Measurements from ENCODE around the gene C1orf226.

The C1orf226 gene

DNA sequence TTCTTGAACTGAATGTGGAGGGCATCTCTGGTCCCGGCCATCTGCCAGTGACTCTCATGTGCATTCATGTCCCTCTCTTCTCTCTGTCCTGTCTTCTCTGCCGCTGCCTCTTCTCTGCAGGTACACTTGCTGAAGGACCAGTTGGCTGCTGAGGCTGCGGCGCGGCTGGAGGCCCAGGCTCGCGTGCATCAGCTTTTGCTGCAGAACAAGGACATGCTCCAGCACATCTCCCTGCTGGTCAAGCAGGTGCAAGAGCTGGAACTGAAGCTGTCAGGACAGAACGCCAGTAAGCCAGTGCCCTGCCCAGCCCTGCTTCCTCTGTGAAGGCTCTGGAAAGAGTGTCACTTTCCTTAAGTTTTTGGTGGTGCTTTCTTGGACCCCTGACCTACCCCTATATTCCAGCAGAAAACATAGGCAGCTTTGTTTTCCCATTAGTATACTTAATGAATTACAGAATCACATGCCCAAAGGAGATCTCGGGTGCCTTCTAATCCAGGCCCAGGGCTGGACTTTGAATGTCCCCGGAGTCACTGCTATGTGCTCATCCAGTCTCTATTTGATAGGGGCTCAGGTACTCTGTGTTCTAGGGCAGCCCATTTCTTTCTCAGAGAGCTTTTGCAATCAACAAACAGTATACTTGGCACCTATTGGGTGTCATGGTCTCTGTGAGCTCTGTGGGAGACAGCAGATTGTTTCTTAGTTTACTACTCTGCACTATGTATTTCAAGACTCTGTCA is 16.1 kb upstream of the C1orf226 start:
- no peak for DNase-seq (ENCODE audit: low read depth)

DNA sequence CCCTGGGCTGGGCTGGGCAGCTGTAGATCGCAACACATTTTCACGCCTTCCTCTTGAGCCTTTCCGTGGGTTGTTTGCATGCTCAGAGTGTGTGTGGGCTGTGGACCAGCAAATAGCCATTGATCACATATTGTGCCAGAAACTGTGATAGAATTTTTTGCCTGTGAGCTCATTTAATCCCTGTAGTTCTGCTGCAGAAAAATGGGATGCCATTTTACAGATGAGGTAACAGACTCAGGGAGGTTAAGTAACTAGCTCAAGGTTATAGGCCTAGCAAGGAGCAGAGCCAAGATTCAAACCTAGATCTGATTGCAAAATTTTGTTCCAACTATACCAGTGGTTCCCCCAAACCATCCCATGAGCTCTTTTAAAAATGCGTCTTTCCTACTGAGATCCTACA is 15.4 kb upstream of the C1orf226 start:
- no peak for DNase-seq (ENCODE audit: low read depth)

DNA sequence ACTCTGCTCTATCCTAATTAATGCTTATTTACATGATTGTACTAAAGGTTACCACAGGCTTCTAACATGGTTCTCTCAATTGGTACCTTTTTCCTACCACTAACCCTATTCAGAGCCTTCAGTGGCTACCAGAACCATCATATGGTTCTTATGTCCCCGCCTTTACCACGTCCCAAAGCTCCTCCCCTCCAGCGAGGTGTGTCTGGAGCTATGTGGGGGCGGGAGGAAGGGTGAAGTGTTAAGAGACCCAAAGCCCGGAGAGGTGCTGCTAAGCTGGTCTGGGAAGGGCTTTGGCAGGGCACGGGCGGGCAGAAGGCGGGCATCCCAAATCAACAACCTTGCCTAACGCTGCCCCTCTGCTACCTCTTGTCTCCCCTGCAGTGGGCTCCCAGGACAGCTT is 14.9 kb upstream of the C1orf226 start:
- peak; percentile 43 for DNase-seq (ENCODE audit: low read depth)

DNA sequence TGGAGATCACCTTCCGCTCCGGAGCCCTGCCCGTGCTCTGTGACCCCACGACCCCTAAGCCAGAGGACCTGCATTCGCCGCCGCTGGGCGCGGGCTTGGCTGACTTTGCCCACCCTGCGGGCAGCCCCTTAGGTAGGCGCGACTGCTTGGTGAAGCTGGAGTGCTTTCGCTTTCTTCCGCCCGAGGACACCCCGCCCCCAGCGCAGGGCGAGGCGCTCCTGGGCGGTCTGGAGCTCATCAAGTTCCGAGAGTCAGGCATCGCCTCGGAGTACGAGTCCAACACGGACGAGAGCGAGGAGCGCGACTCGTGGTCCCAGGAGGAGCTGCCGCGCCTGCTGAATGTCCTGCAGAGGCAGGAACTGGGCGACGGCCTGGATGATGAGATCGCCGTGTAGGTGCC is 14.5 kb upstream of the C1orf226 start:
- peak; percentile 70 for DNase-seq (ENCODE audit: low read depth)

DNA sequence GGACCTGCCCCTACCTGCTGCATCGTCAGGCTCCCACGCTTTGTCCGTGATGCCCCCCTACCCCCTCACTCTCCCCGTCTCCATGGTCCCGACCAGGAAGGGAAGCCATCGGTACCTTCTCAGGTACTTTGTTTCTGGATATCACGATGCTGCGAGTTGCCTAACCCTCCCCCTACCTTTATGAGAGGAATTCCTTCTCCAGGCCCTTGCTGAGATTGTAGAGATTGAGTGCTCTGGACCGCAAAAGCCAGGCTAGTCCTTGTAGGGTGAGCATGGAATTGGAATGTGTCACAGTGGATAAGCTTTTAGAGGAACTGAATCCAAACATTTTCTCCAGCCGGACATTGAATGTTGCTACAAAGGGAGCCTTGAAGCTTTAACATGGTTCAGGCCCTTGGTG is 13.8 kb upstream of the C1orf226 start:
- DNase-seq (ENCODE audit: low read depth) = no peak

DNA sequence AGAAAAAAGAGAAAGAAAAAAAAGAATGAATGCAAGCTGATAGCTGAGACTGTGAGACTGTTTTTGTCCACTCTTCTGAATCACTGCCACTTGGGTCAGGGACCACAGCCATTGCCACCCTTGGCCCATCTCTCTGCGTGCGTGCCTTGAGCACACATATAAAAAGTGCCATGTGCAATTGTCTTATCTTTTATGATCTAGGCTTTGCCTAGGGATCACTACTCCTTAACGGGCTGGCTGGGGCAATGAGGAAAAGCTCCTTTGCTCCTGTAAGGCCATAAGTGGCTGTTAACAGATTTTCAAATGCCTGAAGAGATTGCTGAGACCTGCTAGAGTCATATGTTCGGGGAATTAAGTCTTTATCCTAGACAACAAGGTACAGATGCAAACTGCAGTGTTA is 13.1 kb upstream of the C1orf226 start:
- no peak for DNase-seq (ENCODE audit: low read depth)

DNA sequence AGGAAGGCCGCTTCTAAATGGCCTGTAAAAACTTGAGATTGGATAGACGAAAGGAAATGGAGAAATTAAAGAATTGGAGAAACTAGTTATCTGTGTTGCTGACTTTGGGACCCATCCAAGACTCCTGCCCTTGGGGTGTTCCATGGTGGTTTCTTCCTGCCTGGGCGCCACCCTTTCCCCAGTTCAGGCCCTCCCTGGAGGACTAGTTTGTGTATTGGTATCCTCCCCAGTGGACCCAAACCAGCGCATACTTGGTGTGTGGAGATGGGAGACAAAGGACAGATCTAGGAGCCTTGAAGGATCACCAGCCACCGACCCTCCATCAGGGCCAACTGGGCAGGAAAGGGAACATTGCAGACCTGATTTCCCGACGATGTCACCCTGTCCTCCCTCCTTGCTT is 12.0 kb upstream of the C1orf226 start:
- DNase-seq (ENCODE audit: low read depth) = no peak

DNA sequence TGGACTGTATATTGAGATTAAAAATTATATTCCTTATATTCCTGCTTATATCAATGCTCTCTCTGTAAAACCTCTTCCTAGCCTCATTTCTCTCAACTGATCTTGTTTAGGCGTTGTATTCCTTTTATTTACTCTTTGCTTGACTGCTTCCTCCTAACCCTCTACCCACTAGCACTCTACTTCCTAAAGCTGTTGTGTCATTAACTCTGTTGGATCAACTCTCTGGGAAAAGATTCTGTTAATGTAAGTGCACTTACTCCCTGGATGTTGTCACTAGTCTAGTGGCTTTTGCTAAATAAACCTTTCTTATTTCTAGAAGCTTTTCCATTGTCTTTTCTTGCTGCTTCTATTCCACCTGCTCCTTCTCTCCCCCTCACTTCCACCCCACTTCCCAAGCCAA is 11.4 kb upstream of the C1orf226 start:
- no peak for DNase-seq (ENCODE audit: low read depth)

DNA sequence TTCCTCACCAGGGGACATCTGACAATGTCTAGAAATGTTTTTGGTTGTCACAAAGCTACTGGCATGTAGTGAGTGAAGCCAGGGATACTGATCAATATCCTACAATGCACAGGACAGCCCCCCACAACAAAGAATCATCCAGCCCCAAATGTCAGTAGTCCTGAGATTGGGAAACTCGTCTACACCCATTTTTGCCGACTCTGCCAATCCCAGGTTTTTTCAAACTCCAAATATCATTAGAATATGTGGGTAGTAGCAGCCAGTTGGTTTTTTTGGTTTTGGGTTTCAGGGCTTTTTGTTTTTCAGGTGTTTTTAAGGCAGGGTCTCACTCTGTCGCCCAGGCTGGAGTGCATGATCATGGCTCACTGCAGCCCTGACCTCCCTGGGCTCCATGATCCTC is 10.8 kb upstream of the C1orf226 start:
- DNase-seq (ENCODE audit: low read depth) = no peak

DNA sequence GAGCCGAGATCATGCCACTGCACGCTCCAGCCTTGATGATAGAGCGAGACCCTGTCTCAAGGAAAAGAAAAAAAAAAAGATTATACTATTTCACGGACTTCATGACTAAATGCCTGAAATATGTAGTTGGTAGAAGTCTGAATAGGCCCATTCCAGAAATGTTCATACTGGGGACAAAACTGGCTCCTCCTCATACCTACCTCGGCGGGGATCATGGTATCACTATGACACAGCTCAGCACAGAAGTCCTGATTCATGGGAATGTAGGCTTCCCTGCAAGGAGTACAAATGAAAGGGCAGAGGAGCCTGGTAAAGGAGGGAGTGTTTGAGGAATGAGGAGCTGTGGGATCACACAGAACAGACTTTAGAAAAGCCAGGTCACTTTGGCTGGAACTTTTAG is 9.9 kb upstream of the C1orf226 start:
- DNase-seq (ENCODE audit: low read depth) = peak; percentile 68

DNA sequence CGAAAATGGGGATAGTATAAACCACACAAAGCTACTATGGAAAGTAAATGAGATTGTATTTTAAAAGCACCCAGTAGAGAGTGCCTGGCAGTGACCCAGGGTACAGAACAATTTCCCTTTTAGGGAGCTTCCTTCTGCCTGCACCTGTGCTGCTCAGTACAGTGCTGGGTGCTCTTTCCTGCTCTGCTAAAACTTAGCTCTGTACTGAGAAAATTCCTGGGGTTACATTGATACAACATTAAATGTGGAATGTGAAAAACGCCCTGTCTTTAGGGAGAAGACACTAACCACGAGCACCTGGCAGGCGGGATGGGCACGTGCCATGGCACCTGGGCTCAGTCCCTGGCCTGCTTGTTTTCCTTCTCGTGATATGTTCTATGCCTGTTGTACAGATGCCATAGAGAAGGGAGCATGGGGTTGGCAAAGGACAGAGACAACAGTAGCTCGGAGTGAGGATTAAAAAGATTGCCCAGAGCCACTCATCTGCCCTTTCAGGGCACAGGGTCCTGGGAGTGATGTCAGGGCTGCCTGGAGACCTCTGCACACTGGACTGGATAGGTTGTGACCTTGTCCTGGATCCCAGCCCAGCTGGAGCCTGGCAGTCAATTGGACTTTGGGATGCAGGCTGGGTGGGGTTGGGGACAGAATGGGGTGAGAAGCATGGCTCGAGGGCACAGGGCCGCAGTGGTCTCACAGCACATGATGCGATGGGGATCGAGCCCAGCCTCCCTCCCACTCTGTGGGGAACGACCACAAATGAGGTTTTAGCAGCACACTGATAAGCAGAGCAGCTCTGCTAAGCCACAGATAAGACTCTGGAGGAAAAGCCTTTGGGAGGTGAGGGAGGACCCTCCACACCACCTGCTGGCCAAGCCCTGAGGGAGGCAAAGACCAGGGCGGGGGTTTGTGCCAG is 9.1 kb upstream of the C1orf226 start:
- DNase-seq (ENCODE audit: low read depth) = no peak

DNA sequence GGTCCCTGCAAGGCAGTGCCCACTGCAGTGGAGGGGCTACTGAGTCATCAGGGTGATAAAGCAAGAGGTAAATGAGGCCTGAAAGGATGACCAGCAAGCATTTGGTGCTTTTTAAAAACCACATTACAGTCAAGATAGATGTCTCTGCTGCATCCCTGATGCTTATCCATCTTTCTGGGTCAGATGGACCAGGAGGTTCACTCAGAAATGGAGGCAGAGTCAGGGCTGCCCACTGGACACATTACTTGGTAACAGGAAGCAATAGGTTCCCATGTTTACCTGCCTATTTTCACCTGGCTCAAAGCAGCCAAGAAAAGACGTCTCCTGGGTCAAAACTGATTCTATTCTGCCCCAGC is 8.5 kb upstream of the C1orf226 start:
- DNase-seq (ENCODE audit: low read depth) = no peak

DNA sequence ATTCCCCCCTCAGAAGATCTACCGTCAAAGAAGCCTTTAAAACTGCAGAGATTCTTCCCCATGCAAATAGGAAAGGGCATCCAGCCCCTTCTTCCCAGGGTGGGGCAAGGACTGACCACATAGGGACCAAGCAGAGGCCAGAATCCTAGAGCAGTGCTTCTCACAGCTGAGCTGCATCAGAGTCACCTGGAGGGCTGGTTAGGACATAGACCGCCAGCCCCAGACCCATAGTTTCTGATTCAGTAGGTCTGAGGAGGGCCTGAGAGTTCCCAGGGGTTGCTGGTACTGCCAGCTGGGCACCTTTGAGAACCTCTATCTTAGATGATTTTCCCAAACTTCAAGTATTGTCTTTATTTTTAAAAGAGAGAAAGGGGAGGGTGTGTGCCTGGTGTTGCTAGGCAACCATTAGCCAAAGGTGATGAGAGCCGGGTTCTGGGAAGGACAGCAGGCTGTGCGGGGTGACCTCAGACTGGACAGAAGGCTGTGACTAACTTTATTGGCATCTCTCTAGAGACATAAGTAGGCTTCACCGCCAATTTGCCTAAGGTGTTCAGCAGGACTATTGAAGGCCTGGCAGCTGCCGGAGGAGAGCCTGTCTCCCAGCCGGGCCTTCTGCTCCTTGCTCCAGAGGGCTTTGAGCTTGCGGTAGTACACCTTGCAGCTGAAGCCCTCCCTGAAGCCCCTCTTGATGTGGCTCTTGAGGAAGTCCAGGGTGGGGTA is 7.8 kb upstream of the C1orf226 start:
- DNase-seq (ENCODE audit: low read depth) = peak; percentile 92

DNA sequence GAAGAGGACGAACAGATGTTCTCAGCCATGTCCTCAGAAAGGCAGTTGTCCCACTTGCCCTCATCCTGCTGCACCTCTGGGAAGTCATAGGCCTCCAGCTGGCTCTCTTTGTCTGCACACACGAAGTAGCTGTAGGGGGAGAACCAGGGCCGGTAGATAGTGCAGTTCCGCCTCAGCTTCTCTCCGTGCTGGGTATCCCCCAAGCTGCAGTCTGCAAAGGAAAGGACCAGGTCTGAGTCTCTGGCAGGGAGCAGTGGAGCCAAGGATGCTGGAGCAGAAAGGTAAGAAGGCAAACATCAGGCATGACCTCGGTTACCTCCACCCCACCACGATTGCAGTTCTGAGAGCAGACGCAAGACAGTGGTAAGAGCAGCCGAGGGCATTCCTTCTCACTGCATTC is 7.1 kb upstream of the C1orf226 start:
- DNase-seq (ENCODE audit: low read depth) = no peak

DNA sequence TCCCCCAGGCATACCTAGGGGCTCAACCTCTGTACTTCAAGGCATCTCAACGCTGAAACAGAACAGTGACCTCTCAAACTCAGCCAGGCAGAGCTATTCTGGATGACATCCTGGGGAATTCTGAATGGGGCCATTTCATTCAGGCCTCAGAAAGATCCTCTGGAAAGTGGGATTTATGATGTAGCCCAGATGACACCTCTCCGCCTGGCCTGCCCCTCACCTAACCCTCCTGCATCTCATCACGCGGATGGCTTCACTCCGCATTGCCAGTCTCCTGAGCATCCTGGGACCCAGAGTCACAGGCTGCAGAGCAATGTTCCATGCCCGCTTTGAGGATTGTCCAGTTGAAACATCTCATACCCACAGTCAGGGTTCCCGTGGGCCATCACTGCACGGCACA is 6.1 kb upstream of the C1orf226 start:
- no peak for DNase-seq (ENCODE audit: low read depth)

DNA sequence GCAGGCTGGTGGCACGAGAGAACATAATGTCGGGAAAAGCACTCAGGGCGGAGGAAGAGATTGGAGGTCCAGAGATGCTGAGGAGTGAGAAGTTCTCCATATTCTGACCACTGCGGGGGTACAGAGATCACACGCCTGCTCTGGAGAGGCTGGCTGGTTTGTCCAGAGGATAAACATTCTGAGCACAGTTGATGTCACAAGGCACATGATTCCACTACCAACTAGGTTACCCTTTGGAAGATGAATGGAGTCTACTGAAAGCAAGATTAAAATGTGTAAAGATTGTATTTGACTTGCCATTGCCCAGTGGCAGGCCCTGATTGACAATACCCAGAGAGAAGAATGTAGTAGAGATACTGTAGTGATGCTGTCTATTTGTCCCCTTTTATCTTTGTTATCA is 4.8 kb upstream of the C1orf226 start, which contains the start of gene SPATA46:
Gene SPATA46, minus strand, starts transcription at position 164 of the 400 bp plus-strand sequence. Its CDS starts 64 bp downstream, at position 100.
- DNase-seq (ENCODE audit: low read depth) = no peak

DNA sequence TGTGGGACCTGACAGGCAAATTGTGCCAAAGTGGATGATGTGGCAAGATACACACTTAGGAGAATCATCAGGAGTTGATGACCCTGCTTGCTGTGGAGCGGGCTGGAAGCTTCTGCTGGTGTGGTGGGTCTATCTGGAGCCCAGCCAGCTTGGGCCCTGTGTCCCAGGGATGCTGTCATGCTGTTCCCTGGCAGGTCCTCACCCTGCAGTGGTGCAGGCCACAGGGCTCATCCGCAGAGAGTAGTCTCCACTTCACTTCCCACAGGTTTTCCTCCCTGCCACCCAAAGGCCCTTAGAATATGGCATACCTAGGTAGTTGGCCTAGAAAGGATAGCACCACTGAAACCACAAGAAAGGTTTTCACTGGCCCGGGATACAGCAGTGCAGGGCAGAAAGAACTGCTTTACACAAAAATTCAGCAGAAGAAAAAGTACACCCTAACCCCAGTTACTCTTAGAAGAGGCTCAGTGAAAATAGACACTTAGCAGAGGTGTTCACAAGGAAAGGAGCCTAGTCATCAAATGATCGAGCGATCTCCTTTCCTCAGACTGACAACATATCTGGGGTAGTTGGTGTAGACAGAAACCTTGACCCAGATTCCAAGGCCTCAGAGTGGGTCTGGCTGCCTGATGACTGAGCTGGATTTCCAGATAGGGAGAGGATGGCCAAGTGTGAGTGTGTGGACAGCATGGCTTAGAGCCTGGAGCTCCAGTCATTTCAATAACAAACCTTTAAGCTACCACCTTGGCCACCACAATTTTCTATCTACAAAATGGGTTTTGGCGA is 1.3 kb upstream of the C1orf226 start:
- no peak for DNase-seq (ENCODE audit: low read depth)

DNA sequence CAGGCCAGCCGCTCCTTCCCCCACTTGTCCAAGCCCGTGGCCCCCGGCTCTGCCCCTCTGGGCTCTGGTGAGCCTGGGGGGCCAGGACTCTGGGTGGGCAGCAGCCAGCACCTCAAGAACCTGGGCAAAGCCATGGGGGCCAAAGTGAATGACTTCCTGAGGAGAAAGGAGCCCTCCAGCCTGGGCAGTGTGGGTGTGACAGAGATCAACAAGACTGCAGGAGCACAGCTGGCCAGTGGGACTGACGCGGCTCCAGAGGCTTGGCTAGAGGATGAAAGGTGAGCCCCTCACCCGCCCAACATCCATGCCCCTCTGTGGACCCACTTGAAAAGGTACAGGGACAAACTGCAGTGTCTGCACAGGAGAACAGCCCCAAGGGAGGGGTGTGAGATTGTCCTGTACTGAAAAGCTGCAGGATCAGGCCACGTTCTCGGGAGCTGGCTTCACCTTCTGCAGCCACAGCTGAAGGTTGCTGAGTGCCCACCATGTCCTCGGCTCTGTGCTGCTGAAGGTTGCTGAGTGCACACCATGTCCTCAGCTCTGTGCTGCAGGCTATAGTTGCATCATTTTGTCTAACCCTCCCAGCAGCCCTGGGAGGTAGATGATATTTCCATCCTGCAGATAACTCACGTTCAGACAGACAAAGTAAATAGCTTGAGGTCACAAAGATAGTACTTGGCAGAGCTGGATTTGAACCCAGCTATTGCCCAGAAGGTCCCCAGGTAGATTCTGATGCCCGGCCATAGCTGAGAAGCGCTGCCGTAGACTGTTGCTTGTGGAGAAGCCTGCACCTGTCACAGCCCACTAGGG is 618 bp downstream of the C1orf226 start:
- no peak for DNase-seq (ENCODE audit: low read depth)

DNA sequence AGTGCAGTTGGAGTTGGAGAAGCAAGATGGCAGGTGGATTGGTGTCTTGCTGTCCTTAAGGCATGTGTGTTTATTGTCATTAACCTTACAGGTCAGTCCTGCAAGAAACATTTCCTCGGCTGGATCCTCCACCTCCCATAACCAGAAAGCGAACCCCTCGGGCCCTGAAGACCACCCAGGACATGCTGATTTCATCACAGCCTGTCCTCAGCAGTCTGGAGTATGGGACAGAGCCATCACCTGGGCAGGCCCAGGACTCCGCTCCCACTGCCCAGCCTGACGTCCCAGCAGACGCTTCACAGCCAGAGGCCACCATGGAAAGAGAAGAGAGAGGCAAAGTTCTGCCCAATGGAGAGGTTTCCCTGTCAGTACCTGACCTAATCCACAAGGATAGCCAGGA is 1.6 kb downstream of the C1orf226 start:
- no peak for DNase-seq (ENCODE audit: low read depth)

DNA sequence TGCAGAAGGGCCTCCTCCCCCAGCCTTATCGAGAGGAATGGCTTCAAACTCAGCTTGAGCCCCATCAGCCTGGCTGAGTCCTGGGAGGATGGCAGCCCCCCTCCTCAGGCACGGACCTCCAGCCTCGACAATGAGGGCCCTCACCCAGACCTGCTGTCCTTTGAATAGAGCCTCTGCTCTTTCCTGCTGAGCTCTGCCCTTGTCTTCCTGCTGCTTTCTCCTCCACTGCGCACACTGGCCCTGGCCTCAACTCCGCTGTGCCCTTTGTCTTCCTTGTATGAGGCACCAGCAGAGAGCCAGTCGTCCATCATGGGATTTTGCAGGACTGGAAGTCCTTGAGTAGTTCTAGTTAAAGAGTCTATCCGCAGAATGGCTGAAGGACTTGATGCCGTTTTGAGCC is 2.0 kb downstream of the C1orf226 start:
- DNase-seq (ENCODE audit: low read depth) = no peak

DNA sequence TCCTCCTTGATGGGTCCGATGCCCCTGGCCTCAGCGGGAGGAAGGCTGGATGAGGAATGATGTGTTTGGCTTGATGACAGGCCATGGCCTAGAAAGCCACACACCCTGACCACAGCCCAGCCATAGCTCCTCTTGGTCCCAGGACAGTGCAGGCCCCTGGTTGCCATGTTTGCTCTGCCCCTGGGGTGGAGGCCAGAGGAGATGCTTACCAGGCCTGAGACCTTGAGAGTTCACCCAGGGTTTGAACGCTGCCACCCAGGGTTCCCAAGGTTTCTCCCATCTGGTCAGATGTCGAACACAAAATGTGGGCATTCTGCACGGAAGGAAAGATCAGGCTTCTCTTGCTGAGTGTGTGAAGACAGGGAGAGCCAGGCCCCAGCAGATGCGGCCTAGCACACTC is 2.6 kb downstream of the C1orf226 start:
- no peak for DNase-seq (ENCODE audit: low read depth)
